Keratinocyte (primary cell): ENCODE results near the gene TRPM2. TPM values are rescaled to one million over a fixed set of nuclear protein-coding genes. Genes with fewer than 3 reads are reported as not detected.

Experiments
- DNase-seq: peaks from one replicate; pipeline ENCODE4 v3.0.0-alpha.2; 2011; ENCODE audit warnings: low read depth, missing footprints, low spot score
- FAIRE-seq: peaks from 2 replicates; lab custom pipeline; 2011; peaks lifted over from hg19 to GRCh38; lab: Jason Lieb, UNC
- H2AFZ ChIP-seq: 2 replicates; pipeline ENCODE4 v1.6.0; 2012; ENCODE audit warnings: low read length, control low read depth, inconsistent platforms; ENCODE audit not compliant: control insufficient read depth
- H3K27ac ChIP-seq: 2 replicates; pipeline ENCODE4 v1.5.1; 2011; ENCODE audit warnings: low read length; ENCODE audit not compliant: control insufficient read depth, insufficient read depth
- H3K27me3 ChIP-seq: 3 replicates; pipeline ENCODE4 v1.6.0; 2011; ENCODE audit warnings: low read length; ENCODE audit not compliant: control insufficient read depth, insufficient read depth; ENCODE audit errors: extremely low read depth
- H3K36me3 ChIP-seq, 2 experiments: 2 replicates in 1 of 2; 3 replicates in 1 of 2; pipeline ENCODE4 v1.5.1; 2011; ENCODE audit warnings: low read length in 2 of 2, mild to moderate bottlenecking in 1 of 2; ENCODE audit not compliant: control insufficient read depth in 2 of 2, insufficient read depth in 2 of 2; ENCODE audit errors: extremely low read depth in 1 of 2
- H3K4me1 ChIP-seq: 3 replicates; pipeline ENCODE4 v1.5.1; 2011; ENCODE audit warnings: low read length; ENCODE audit not compliant: control insufficient read depth, insufficient read depth; ENCODE audit errors: extremely low read depth
- H3K4me2 ChIP-seq: 3 replicates; pipeline ENCODE4 v1.6.0; 2011; ENCODE audit warnings: low read depth, low read length; ENCODE audit not compliant: control insufficient read depth, insufficient read depth; ENCODE audit errors: extremely low read depth
- H3K4me3 ChIP-seq, 3 experiments: fragments of 200-600 bp in 1 of 3; sonication (generic) in 1 of 3; 2 replicates in 2 of 3; 3 replicates in 1 of 3; pipeline ENCODE4 v1.5.1; 2011 to 2016; ENCODE audit warnings: low read length in 3 of 3, mild to moderate bottlenecking in 3 of 3, control low read depth in 2 of 3, inconsistent platforms in 1 of 3, low read depth in 1 of 3, mixed read lengths in 1 of 3, mixed run types in 1 of 3, moderate library complexity in 1 of 3; ENCODE audit not compliant: control insufficient read depth in 2 of 3, insufficient read depth in 2 of 3; ENCODE audit errors: extremely low read depth in 1 of 3
- H3K79me2 ChIP-seq: 2 replicates; pipeline ENCODE4 v1.6.0; 2012; ENCODE audit warnings: low read length; ENCODE audit not compliant: control insufficient read depth, insufficient read depth
- H3K9ac ChIP-seq: 3 replicates; pipeline ENCODE4 v1.6.0; 2011; ENCODE audit warnings: low read length; ENCODE audit not compliant: control insufficient read depth, insufficient read depth; ENCODE audit errors: extremely low read depth
- H3K9me1 ChIP-seq: 3 replicates; pipeline ENCODE4 v1.6.0; 2011; ENCODE audit warnings: low read length; ENCODE audit not compliant: control insufficient read depth, insufficient read depth; ENCODE audit errors: extremely low read depth
- H3K9me3 ChIP-seq: 2 replicates; pipeline ENCODE4 v1.5.1; 2012; ENCODE audit warnings: low read depth, low read length; ENCODE audit not compliant: control insufficient read depth
- H4K20me1 ChIP-seq: 3 replicates; pipeline ENCODE4 v1.6.0; 2011; ENCODE audit warnings: low read length; ENCODE audit not compliant: control insufficient read depth, insufficient read depth; ENCODE audit errors: extremely low read depth
- EZH2 ChIP-seq: IDR thresholded peaks from one replicate; pipeline ENCODE4 v1.6.1; 2012; ENCODE audit warnings: inconsistent platforms, mild to moderate bottlenecking, low read length, moderate library complexity
- dilution Hi-C: fragments of 300-500 bp; cut with MboI; formaldehyde crosslinking; loops from one replicate; pipeline ENCODE4 v1.7.0; 2020; ENCODE audit warnings: low sequenced_read_pairs; ENCODE audit not compliant: extremely low pct_ligation_motif_present
- polyA plus RNA-seq, 5 experiments: library from polyadenylated mRNA; depleted of rRNA in 3 of 5; stranded (reverse) in 3 of 5; stranded (forward) in 1 of 5; unstranded in 1 of 5; fragments of >200 nt; gene quantifications; 1 replicate in 1 of 5; 2 replicates in 3 of 5; 3 replicates in 1 of 5; pipeline versions ENCODE4 v1.2.1 to v1.2.3, GENCODE V29; 2011 to 2012; ENCODE audit warnings: missing spikeins in 2 of 5, low read depth in 1 of 5, low replicate concordance in 1 of 5
- TF ChIP-seq, protein P1 (sequence below), 3 experiments: IDR thresholded peaks in 1 of 3; conservative IDR thresholded peaks in 1 of 3; optimal IDR thresholded peaks in 1 of 3; 2 replicates in 2 of 3; 3 replicates in 1 of 3; pipeline versions ENCODE3 to v1.5.1; 2011; ENCODE audit warnings: low read length in 3 of 3, mild to moderate bottlenecking in 3 of 3, moderate library complexity in 2 of 3, control low read depth in 1 of 3, inconsistent platforms in 1 of 3; ENCODE audit not compliant: insufficient read depth in 2 of 3; ENCODE audit errors: extremely low read depth in 1 of 3

The TRPM2 gene
- polyA plus RNA-seq, 1 donor (not counting 4 experiments of a cell fraction or from before 2014, with no cell fraction given): 0.31 TPM

DNA sequence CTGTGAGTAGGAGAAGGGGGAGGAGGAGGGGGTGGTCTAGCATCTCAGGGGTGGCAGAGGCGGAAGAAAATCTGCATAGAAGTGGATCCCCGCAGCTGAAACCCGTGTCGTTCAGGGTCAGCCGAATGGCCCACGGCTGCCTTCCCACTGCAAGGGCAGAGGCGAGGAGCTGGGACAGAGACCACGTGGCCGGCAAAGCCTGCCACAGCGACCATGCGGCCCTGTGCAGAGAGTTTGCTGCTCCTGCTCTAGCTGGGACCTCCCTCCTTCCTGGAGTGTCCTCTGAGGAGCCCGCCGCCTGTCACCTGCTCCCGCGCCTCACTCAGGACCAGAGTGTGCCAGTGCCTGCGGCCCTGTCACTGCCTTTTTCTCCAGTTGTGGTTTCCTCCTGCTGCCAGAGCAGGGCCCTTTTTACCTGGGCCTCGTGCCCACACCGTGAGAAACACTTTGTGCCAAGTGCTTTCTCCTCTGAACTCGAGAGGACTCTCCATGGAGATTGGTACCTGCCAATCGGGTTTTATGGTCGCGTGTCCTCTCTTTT is 5.4 kb upstream of the TRPM2 start:
- Histone ChIP-seq H3K9me3 (no peaks in the 10 kb centered on the region), H2AFZ (no peak overlapping the region), H3K9me1 (no peaks in the 10 kb centered on the region), H3K79me2 (no peaks in the 10 kb centered on the region), H3K4me3 (no peak overlapping the region), H3K4me2 (no peak overlapping the region), H3K27ac (no peak overlapping the region), H3K4me1 (no peaks in the 10 kb centered on the region), H3K27me3 (peaks cover 42% of the 10 kb centered on the region), H4K20me1 (no peaks in the 10 kb centered on the region), H3K36me3 (no peaks in the 10 kb centered on the region), H3K9ac (no peak overlapping the region)
- DNase-seq (no peak), FAIRE-seq (no peak)
- dilution Hi-C loops: no loop called here
- TF ChIP-seq, protein P1, sequence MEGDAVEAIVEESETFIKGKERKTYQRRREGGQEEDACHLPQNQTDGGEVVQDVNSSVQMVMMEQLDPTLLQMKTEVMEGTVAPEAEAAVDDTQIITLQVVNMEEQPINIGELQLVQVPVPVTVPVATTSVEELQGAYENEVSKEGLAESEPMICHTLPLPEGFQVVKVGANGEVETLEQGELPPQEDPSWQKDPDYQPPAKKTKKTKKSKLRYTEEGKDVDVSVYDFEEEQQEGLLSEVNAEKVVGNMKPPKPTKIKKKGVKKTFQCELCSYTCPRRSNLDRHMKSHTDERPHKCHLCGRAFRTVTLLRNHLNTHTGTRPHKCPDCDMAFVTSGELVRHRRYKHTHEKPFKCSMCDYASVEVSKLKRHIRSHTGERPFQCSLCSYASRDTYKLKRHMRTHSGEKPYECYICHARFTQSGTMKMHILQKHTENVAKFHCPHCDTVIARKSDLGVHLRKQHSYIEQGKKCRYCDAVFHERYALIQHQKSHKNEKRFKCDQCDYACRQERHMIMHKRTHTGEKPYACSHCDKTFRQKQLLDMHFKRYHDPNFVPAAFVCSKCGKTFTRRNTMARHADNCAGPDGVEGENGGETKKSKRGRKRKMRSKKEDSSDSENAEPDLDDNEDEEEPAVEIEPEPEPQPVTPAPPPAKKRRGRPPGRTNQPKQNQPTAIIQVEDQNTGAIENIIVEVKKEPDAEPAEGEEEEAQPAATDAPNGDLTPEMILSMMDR (optimal IDR thresholded peaks at IDR 0.05 in 1 of 3, IDR thresholded peaks at IDR 0.05 in 1 of 3, conservative IDR thresholded peaks at IDR 0.05 in 1 of 3; ENCODE audit: extremely low read depth in 1 of 3, insufficient read depth in 2 of 3, low read length in 3 of 3): no peak
- TF ChIP-seq EZH2: no peak

DNA sequence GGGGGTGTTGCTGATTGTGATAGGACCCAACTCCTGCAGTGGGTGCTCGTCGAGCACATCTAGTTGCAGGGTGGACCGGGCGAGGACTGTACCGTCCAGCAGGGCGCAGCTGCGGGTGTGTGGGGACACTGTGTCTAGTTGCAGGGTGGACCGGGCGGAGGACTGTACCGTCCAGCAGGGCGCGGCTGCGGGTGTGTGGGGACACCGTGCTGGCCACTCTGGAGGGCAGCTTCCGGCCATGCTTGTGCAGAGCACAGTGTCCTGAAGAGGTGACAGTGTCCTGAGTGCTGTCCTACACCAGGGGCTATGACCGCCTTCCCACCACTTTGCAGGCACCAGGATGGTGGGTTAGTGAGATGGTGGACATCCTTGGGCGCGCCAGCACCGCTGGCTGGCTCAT is 4.6 kb upstream of the TRPM2 start:
- H2AFZ ChIP-seq: no peak overlapping the region
- no peaks in the 10 kb centered on the region for H3K9me3 ChIP-seq
- no peaks in the 10 kb centered on the region for H3K9me1 ChIP-seq
- no peak overlapping the region for H3K27ac ChIP-seq
- no peaks in the 10 kb centered on the region for H3K4me1 ChIP-seq
- DNase-seq (no peak), FAIRE-seq (no peak)
- no peaks in the 10 kb centered on the region for H3K36me3 ChIP-seq
- no peak overlapping the region for H3K9ac ChIP-seq
- no peaks in the 10 kb centered on the region for H3K79me2 ChIP-seq
- dilution Hi-C loops: no loop called here
- peaks cover 46% of the 10 kb centered on the region for H3K27me3 ChIP-seq
- H4K20me1 ChIP-seq: no peaks in the 10 kb centered on the region
- no peak overlapping the region for H3K4me2 ChIP-seq
- TF ChIP-seq, protein P1 (optimal IDR thresholded peaks at IDR 0.05 in 1 of 3, IDR thresholded peaks at IDR 0.05 in 1 of 3, conservative IDR thresholded peaks at IDR 0.05 in 1 of 3; ENCODE audit: extremely low read depth in 1 of 3, insufficient read depth in 2 of 3, low read length in 3 of 3): no peak
- no peak for TF ChIP-seq EZH2
- no peak overlapping the region for H3K4me3 ChIP-seq
